Amniotic epithelial cell (primary cell): ENCODE data around the gene SETDB1.
"Not testable (repeated sequence)": the region's sequence is repeated elsewhere in the genome, so short reads cannot be mapped to it uniquely, and the experiment has no call there.

ENCODE experiments used
- DNase-seq: peaks from one replicate; pipeline ENCODE4 v3.0.0-alpha.2; 2010; ENCODE audit warnings: low read depth

Gene SETDB1

GRCh38 chr1:150926097-150926741, at the start of gene SETDB1:
Gene SETDB1 (plus strand): TSS chr1:150926363. CDS start chr1:150927715, 1,352 bp downstream.
- DNase-seq: peak; percentile 96

GRCh38 chr1:150878931-150879330, 47.2 kb upstream of the SETDB1 start:
- DNase-seq: peak; percentile 22

- peak; percentile 99 for DNase-seq
Observed at GRCh38 chr1:150881331-150882070, 44.7 kb upstream of the SETDB1 start.

- DNase-seq: not testable (repeated sequence)
Observed at GRCh38 chr1:150883121-150883520, 43.0 kb upstream of the SETDB1 start.

- DNase-seq: peak; percentile 97
Observed at GRCh38 chr1:150887018-150887417, 39.1 kb upstream of the SETDB1 start, which contains the start of gene CTXND2. Gene CTXND2 (plus strand): TSS chr1:150887136. CDS start chr1:150912315, 25,179 bp downstream.

- no peak for DNase-seq
Observed at GRCh38 chr1:150888727-150889126, 37.4 kb upstream of the SETDB1 start.

GRCh38 chr1:150890033-150890416, 36.1 kb upstream of the SETDB1 start:
- no peak for DNase-seq

- no peak for DNase-seq
Observed at GRCh38 chr1:150893336-150893913, 32.7 kb upstream of the SETDB1 start.

GRCh38 chr1:150895618-150896017, 30.5 kb upstream of the SETDB1 start:
- no peak for DNase-seq

GRCh38 chr1:150899795-150900194, 26.4 kb upstream of the SETDB1 start:
- not testable (repeated sequence) for DNase-seq

GRCh38 chr1:150902346-150902745, 23.8 kb upstream of the SETDB1 start:
- DNase-seq: no peak

GRCh38 chr1:150902751-150903150, 23.4 kb upstream of the SETDB1 start:
- no peak for DNase-seq

- DNase-seq: no peak
Observed at GRCh38 chr1:150905301-150905700, 20.9 kb upstream of the SETDB1 start.

- no peak for DNase-seq
Observed at GRCh38 chr1:150906329-150906728, 19.8 kb upstream of the SETDB1 start.

GRCh38 chr1:150906813-150907212, 19.4 kb upstream of the SETDB1 start:
- DNase-seq: no peak

GRCh38 chr1:150909585-150910180, 16.5 kb upstream of the SETDB1 start:
- DNase-seq: no peak

- DNase-seq: no peak
Observed at GRCh38 chr1:150912623-150913022, 13.5 kb upstream of the SETDB1 start.

GRCh38 chr1:150917387-150917786, 8.8 kb upstream of the SETDB1 start:
- DNase-seq: no peak

- peak; percentile 88 for DNase-seq
Observed at GRCh38 chr1:150922519-150922975, 3.6 kb upstream of the SETDB1 start.

GRCh38 chr1:150925080-150925479, 1.1 kb upstream of the SETDB1 start:
- DNase-seq: no peak

GRCh38 chr1:150927624-150928023, 1.5 kb downstream of the SETDB1 start:
- DNase-seq: no peak

GRCh38 chr1:150928286-150928685, 2.1 kb downstream of the SETDB1 start:
- peak; percentile 77 for DNase-seq

GRCh38 chr1:150928775-150929174, 2.6 kb downstream of the SETDB1 start:
- DNase-seq: not testable (repeated sequence)
